ENCODE data around the gene MUC5B.
A peak's percentile ranks its signal among the peaks of the same experiment; 100 is the strongest.

MUC5B gene

GRCh38 chr11:1300569-1301187 is 77.8 kb downstream of the MUC5B start:
- DNase-seq (ENCODE audit: low spot score) = no peak

GRCh38 chr11:1301220-1302000 is 78.5 kb downstream of the MUC5B start:
- DNase-seq (ENCODE audit: low spot score) = no peak

GRCh38 chr11:1302041-1302460 is 79.2 kb downstream of the MUC5B start:
- DNase-seq (ENCODE audit: low spot score) = no peak

GRCh38 chr11:1302461-1303125 is 79.7 kb downstream of the MUC5B start:
- no peak for DNase-seq (ENCODE audit: low spot score)

- no peak for DNase-seq (ENCODE audit: low spot score)
These were observed 80.4 kb downstream of the MUC5B start for GRCh38 chr11:1303126-1303821.

- DNase-seq (ENCODE audit: low spot score) = no peak
These were observed 81.1 kb downstream of the MUC5B start for GRCh38 chr11:1303973-1304372.

- peak; percentile 73 for DNase-seq (ENCODE audit: low spot score)
These were observed 81.5 kb downstream of the MUC5B start for GRCh38 chr11:1304380-1304779.

- DNase-seq (ENCODE audit: low spot score) = peak; percentile 12
These were observed 82.2 kb downstream of the MUC5B start for GRCh38 chr11:1305063-1305495.

- DNase-seq (ENCODE audit: low spot score) = peak; percentile 34
These were observed 82.7 kb downstream of the MUC5B start for GRCh38 chr11:1305501-1306056.

GRCh38 chr11:1306186-1307162 is 83.6 kb downstream of the MUC5B start:
- DNase-seq (ENCODE audit: low spot score) = peak; percentile 8

GRCh38 chr11:1307163-1307870 is 84.5 kb downstream of the MUC5B start:
- no peak for DNase-seq (ENCODE audit: low spot score)

GRCh38 chr11:1307998-1308742 is 85.3 kb downstream of the MUC5B start:
- DNase-seq (ENCODE audit: low spot score) = no peak

GRCh38 chr11:1308743-1309497 is 86.1 kb downstream of the MUC5B start:
- no peak for DNase-seq (ENCODE audit: low spot score)

GRCh38 chr11:1309498-1310317 is 86.8 kb downstream of the MUC5B start, which contains the start of gene TOLLIP:
TOLLIP (minus strand) TSS chr11:1309632; CDS start chr11:1309498, 134 bp downstream.
- peak; percentile 99 for DNase-seq (ENCODE audit: low spot score)

GRCh38 chr11:1310318-1310687 is 87.4 kb downstream of the MUC5B start:
- no peak for DNase-seq (ENCODE audit: low spot score)

GRCh38 chr11:1310772-1311468 is 88.1 kb downstream of the MUC5B start:
- DNase-seq (ENCODE audit: low spot score) = no peak

Measured in HuH-7 (cell line).